GM19328 (cell line): ENCODE data around the gene TTLL13.
A peak's percentile ranks its signal among the peaks of the same experiment; 100 is the strongest.
"Not testable (repeated sequence)": the region's sequence is repeated elsewhere in the genome, so short reads cannot be mapped to it uniquely, and the experiment has no call there.

Experiments
- ATAC-seq: cut with Tn5 transposase; IDR thresholded peaks from one replicate; pipeline ENCODE4 v1.9.1; 2021; ENCODE audit warnings: mild to moderate bottlenecking, moderate library complexity; ENCODE audit not compliant: unreplicated experiment

The TTLL13 gene

GRCh38 chr15:90280743-90281142 lies 31.4 kb downstream of the TTLL13 start:
- ATAC-seq = not testable (repeated sequence)

DNA sequence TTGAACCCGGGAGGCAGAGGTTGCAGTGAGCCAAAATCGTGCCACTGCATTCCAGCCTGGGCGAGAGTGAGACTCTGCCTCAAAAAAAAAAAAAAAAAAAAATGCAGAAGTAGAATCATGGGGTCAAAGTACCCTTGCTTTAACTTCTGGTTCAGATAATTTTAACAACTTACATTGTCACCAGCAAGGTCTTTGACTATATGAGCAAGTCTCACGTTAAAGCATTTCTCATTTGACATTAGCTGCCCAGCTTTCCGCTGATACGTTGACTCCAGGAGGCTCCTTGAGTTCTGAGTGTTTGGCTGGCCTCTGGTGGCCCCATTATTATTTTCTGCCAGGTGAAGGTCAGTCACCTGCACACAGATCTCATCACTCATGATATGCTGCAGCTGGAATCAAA lies 32.3 kb downstream of the TTLL13 start:
- not testable (repeated sequence) for ATAC-seq

DNA sequence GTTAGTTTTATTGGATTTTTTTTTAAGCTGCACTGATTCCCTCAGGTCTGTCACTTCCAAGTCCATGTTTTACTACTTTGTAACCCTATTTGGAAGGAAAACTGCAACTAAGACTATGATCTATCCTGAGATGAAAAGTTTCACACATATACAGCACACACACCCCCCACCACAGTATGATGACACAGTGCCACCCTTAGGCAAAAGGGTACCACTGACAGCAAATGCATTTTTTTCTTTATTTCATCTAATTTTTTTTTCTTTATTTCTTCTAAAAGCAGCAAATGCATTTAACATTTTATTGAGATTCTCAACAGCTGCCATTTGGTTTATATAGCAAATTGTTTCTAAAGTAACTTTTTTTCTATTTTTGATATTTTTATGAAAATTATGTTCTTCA lies 37.3 kb downstream of the TTLL13 start:
- ATAC-seq = no peak

DNA sequence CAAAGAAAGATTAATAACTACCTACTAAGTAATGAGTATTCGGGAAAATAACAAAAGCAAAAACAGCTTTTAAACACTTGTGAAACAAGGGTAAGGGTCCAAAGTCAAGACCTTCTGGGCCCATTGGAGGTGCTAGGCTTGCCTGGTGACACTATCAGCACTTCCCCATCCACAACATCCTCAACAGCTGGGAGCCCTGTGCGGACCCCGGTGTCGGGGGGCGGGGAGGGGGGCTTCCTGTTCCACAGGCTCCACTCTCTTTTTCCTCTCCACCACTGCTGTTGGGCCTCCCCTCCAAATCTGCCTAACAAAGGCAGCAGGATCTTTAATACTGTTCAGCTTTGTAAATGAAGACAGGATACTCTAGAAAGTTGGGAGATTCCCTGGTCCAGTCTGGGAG lies 37.7 kb downstream of the TTLL13 start:
- no peak for ATAC-seq

- ATAC-seq = no peak
These were observed 38.6 kb downstream of the TTLL13 start for GRCh38 chr15:90287946-90288345.

GRCh38 chr15:90291679-90292356 lies 42.5 kb downstream of the TTLL13 start:
- no peak for ATAC-seq

- ATAC-seq = not testable (repeated sequence)
These were observed 43.9 kb downstream of the TTLL13 start for GRCh38 chr15:90293040-90293810.

GRCh38 chr15:90294159-90294558 lies 44.8 kb downstream of the TTLL13 start:
- ATAC-seq = no peak

DNA sequence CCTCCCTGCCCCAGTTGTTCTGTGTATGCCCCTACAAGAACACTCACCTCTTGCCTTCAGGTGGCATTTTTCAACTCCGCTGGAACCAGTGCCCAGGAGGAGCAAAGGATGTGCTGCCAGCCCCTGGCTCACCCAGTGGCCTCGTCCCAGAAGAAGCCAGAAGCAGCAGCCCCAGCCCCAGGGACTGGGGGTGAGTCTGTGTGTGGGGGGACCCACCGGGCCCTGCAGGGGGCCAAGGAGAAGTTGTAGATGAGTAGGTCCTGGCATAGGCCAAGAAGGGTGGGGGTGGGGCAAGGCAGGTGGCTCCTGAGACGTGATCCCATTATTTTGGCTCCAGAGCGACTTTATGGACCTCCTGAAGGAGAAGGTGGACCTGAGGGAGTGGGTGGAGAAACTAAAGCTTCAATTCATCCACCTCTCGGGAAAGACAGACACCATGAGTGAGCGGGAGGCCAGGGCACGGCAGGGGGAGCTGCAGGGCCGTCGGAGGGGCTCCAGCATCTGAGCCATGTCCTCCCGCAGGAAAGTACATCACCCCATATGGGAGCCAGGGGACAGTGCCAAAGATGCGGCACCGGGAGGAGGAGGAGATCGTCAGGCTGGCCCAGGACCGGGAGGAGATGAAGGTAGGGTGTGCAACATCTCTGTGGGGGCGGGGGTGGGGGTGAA lies 45.4 kb downstream of the TTLL13 start:
- ATAC-seq = no peak

DNA sequence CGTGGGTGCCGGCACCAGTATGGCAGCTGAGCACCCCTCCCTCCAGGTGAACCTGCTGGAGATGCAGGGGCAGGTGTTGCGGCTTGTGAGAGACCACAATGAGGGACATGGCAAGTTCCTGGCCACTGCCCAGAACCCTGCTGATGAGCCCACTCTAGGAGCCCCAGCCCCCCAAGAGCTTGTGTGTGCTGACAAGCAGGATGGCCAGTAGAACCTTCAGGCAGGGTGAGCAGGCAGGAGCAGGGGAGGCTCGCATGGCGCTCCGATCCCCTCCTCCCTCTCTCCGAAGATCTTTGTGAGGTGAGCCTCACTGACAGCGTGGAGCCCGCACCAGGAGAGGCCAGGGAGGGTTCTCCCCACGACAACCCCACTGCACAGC lies 45.9 kb downstream of the TTLL13 start:
- no peak for ATAC-seq

DNA sequence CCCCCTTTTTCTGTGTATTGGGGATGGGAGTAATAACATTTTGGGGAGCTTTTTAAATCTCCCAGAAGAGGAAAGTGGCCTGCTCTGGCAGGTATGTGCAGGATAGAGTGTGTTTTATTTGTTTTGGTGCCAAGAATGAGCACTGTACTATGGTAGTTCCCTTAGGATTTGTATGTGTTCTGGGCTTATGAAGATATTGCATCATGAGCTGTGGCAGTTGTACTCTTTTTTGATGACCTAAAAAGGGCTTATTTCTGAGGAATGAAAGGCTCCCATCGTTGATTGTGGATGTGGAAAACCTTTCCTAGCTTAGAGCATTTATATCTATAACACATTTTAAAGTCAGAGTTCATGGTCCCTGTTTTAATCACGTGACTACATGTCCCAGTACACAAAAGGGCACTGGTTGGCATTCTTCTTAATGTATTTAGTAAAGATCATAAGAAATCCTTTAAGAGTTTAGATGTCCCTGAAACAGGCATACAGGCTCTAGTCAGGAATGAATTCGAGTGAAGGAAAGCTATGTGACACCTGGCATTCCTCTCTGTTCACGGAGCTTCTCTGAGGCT lies 47.0 kb downstream of the TTLL13 start:
- not testable (repeated sequence) for ATAC-seq

GRCh38 chr15:90297021-90297420 lies 47.7 kb downstream of the TTLL13 start:
- no peak for ATAC-seq

DNA sequence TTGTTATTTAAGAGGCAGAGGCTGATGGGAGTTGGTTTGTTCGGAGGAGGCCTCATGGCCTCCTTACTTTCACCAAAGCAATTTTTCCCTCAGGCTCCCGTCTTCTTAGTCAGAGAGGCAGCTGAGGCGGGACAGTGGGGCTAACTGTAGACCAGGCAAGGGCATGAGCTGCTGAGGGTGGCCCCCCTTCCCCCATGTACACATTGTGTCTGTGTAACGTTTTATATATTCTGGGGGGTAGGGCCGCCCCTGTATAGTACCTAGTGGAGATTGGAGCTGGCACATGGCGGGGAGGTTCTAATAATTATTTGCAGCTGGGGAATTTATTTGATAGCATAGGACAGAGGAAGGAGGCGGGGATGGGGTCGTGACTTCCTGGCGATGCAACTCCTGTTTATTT lies 51.2 kb downstream of the TTLL13 start:
- ATAC-seq = no peak

GRCh38 chr15:90300988-90301706 lies 51.8 kb downstream of the TTLL13 start:
- ATAC-seq = no peak

DNA sequence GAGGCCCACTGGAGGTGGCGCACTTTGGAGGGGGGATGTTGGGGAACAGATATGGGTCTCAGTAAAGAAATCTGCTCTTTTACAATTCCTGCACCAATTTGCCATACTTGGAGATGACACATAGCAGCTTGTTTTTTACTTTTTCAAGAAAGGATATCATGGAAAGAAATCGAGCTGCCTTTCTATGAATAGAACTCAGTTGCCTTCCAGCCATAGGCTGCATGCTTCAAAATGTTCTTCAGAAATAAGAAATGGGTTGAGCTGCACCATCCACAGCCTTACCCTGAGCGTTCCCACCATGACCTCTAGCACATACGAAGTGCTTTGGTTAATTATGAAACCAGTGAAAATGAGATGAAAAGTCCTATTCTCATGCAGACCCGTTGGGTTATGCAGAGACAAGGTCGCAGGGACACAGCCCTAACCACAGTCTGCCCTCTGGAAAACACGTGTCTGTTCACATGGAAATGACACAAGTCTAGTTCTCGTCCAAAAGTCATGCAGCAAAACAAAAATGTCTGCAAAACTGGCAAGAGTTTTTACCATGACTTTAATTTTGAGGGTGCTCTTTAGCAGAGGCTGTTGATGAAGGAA lies 52.4 kb downstream of the TTLL13 start:
- ATAC-seq = no peak

- ATAC-seq = not testable (repeated sequence)
These were observed 56.0 kb downstream of the TTLL13 start for GRCh38 chr15:90305355-90305754.

DNA sequence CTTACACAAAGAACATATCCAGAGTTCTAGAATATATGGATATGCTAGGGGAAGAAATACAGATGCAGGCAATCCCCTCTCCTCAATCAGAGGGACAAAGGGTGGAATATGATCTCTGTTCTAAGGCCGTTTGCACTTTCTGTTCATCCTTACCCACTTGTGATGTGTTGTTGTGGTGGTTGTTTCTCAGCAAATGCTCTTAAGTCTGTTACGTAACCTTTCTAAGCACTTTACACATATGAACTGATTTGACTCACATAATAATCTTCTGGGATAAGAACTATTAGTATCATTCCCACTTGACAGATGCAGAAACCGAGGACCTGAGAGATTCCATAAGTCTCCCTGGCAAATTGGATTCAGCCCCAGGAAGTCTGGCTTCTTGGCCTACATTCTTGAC lies 56.6 kb downstream of the TTLL13 start:
- ATAC-seq = no peak

GRCh38 chr15:90306560-90306959 lies 57.2 kb downstream of the TTLL13 start:
- peak; percentile 81 for ATAC-seq

- ATAC-seq = no peak
These were observed 58.3 kb downstream of the TTLL13 start for GRCh38 chr15:90307661-90308060.

DNA sequence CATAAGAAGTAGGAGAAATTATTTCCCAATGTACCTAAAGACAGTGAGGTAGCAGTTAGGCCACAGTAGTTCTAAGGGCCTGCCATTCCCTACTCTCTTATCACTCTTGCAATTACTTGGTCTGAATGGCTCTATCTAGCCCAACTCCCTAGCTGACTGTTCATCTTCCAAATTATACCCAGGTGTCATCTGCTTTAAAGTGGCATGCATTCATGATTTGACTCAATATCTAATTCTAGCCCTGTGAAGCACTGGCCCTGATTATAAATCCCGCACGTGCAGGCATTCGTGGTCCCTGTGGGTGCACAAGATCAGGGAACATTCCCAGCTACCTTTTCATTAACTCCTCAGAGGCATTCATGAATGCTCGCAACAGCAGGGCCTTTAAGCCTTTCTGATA lies 59.7 kb downstream of the TTLL13 start:
- no peak for ATAC-seq
